Measurements from ENCODE around the gene ZSCAN31. TPM values are rescaled to one million over a fixed set of nuclear protein-coding genes. Genes with fewer than 3 reads are reported as not detected.

ZSCAN31 gene
- 6.9 and 11.6 TPM in 2 replicates for total RNA-seq

GRCh38 chr6:28335564-28336283 is at the start of gene ZSCAN31:
Gene ZSCAN31 (minus strand): TSS chr6:28336148. CDS start chr6:28329683, 6,465 bp downstream.

GRCh38 chr6:28349892-28350737 is 14.2 kb upstream of the ZSCAN31 start, which contains the start of gene ZKSCAN3:
Gene ZKSCAN3 (plus strand): TSS chr6:28349947. CDS start chr6:28359587, 9,640 bp downstream.

GRCh38 chr6:28281288-28282064 is 54.5 kb downstream of the ZSCAN31 start, which contains the start of gene PGBD1:
Gene PGBD1 (plus strand): TSS chr6:28281572. CDS start chr6:28283814, 2,242 bp downstream.

Small RNA genes within 50 kb of the gene (small RNA-seq; reads per million reads assigned to genes)
- gene AL021997.1 (not detected), gene AL021997.2 (not detected)

Other genes starting within 250 kb of the ZSCAN31 start
- 8.2 and 11.1 TPM in 2 replicates for gene ZSCAN16, start 211.5 kb downstream of the ZSCAN31 start, total RNA-seq
- 19.9 and 20.9 TPM in 2 replicates for gene ZKSCAN8, start 194.3 kb downstream of the ZSCAN31 start, total RNA-seq
- 16.7 and 20.6 TPM in 2 replicates for gene ZSCAN9, start 110.9 kb downstream of the ZSCAN31 start, total RNA-seq
- 4.2 and 4.5 TPM in 2 replicates for gene ZKSCAN4, start 83.9 kb downstream of the ZSCAN31 start, total RNA-seq
- gene NKAPL, start 76.9 kb downstream of the ZSCAN31 start, total RNA-seq: 0.33 and 0.57 TPM in 2 replicates
- gene ZSCAN26, start 69.0 kb downstream of the ZSCAN31 start, total RNA-seq: 16.0 and 17.2 TPM in 2 replicates
- gene PGBD1, start 54.6 kb downstream of the ZSCAN31 start, total RNA-seq: 6.5 and 7.8 TPM in 2 replicates
- 3.4 and 3.6 TPM in 2 replicates for gene ZKSCAN3, start 13.8 kb upstream of the ZSCAN31 start, total RNA-seq
- 3.3 and 5.3 TPM in 2 replicates for gene ZSCAN12, start 63.6 kb upstream of the ZSCAN31 start, total RNA-seq
- 0.33 and 1.8 TPM in 2 replicates for gene ZSCAN23, start 107.3 kb upstream of the ZSCAN31 start, total RNA-seq
- gene GPX6, start 179.6 kb upstream of the ZSCAN31 start, total RNA-seq: not detected in 2 replicates
- gene GPX5, start 189.7 kb upstream of the ZSCAN31 start, total RNA-seq: not detected in 2 replicates